NCI-H748 treated with DMSO at 0.1 percent for 48 hours (cell line): Measurements from ENCODE around the gene WNT6.

Experiments used
- DNase-seq: peaks from one replicate; lab custom pipeline; 2025; lab: John Stamatoyannopoulos, UW

WNT6 gene

DNA sequence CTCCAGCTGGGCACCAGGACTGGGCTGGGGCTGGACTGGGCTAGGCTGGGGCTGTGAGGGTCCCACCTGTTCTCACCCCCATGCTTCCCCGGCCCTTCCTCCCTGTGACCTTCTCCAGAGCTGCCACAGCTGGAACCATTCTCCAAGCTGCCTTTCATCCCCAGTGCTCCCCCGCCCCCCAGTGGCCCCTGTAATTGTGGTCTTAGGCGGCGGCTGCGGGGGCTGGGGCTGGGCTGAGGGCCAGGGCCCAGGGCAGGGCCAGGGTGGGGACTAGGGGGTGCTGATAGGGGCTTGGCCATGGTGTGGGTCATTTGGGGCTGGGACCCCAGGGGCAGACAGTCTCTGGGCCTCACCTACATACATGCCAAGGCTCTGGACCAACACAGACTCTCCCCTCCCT lies 18.3 kb downstream of the WNT6 start:
- DNase-seq: no peak

DNA sequence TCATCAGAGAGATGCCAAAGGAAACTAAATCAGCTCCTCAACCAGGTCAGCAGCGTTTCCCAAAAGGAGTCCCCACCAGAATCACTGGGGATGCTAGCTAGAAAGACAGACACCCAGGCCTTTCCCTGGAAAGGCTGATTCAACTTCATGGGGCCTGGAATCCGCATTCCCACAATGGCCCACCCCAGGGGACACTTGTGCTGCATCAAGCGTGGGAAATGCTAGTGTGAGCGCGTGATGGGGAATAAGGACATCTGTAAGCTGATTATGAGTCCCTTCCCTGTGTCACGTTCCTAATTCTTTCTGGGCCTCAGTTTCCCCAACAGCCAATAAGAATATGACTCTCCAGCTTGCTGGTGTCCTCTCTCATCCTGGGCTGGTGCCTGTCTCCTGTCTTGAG lies 18.9 kb downstream of the WNT6 start:
- no peak for DNase-seq

DNA sequence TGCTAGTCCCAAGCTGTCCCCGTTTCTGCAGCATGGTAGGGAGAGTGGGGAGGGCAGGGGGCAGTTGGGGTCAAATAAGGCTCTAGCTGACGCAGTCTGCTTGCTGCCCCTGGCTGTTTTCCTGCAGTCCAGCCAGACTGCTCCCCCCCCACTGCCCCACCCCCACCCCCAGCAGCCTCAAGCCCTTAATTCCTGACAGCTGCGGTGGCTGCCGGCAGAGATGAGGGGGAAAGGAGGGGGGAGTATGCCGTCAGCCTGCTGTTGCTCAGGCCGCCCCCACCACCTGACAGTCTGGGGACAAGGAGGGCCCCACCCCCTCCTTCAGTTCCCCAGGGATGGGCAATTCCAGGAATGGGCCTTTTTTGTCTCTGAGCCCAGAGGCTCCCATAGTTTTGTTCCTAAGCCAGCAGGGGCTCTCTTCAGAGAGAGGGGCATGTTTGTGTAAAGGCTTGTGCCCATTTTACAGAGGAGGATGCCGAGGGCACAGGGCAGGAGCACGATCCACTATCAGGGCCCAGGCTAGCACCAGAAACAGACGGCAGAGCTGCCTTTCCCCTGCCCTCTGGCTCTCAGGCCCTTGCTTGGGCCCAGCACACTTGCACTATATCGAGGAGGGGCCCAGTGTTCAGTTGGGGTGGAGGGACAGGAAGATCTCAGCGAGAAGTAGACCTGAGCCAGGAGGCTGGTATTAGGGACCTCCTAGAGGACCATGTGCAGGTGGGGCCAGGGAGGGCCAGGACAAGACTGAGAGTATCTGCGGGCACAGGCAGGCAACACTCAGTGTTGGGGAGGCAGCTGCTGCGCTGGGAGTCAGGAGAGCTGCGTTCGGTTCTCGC lies 19.5 kb downstream of the WNT6 start:
- no peak for DNase-seq

DNA sequence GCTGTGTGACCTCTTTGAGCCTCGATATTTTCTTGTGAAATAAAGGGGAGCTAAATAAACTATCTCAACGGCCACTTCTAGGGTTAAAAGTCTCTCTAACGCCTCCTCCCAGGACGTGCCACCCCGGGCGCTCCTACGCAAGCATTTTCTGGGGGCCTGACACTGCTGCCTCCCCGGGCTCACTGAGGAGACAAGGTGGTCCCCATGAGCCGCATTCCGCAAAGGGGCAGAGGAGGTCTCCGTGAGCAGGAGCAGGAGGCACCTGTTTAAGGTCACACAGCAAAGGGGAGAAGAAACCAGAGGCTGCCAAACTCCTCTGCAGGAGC lies 20.1 kb downstream of the WNT6 start:
- DNase-seq: no peak

DNA sequence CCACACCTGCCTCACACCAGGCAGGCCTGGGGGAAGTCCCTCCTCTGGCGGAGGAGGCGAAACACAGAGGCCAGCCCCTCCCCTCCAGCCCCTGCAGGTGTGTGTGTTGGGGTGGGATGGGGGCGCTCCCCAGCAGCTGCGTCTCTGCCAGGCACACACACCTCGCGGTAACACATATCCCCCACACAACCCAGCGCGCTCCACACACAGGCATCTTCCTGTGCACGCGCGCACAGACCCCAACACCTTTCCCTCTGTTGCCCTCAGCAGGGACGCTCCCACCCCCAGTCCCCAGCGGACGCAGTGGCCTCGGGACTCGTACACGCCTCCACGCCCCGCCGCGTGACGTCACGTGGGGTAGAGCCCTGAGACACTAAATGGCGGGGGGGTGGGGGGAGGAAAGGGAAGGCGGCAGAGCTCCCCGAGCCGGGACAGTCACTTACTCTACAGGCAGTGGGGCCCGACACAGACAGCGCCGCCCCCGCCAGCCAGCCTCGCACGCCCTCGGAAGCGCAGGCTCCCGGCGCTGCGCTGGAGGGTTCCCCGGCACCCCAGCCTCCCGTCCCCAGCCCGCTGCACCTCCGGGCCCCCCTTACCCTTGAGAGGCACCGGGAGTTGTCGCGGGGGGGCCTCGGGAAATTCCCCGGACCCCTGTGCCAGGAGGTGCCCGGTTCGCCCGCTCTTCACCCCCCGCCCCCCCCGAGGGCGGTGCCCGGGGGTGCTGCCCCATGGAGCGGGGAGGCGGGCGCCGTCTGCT lies 20.7 kb downstream of the WNT6 start, which contains the start of gene WNT10A:
TSS of gene WNT10A (plus strand) at position 751 of the 757 bp plus-strand sequence. CDS start 144 bp downstream, outside the sequence.
- DNase-seq: no peak

DNA sequence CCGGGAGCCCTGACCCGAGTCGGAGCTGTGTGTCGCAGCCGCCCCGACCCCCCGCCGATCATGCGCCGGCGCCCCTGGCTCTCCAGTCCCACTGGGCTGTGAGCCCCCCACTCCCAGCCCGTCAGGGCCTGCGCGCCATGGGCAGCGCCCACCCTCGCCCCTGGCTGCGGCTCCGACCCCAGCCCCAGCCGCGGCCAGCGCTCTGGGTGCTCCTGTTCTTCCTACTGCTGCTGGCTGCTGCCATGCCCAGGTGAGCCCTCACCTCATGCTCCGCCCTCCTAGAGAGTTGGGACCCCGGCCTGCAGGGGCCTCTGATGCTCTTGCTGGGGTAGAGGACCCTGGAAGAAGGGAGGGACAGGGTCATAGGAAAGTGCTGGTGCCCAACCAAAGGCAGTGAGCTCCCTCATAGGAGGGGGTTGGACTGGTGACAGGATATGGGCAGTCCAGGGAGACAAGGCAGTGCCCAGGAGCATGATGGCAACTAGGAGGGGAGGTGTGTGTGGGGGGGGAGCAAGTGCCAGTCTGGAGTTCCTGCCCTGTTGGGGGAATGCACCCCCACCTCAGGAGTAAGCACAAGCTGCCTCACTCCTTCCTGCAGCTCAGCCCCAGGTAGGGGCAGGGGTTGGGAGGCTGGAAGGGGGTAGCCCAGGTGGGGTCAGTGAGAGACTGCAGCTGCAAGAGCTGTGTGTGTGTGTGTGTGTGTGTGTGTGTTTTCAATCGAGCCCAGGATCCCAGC lies 21.4 kb downstream of the WNT6 start:
- no peak for DNase-seq

DNA sequence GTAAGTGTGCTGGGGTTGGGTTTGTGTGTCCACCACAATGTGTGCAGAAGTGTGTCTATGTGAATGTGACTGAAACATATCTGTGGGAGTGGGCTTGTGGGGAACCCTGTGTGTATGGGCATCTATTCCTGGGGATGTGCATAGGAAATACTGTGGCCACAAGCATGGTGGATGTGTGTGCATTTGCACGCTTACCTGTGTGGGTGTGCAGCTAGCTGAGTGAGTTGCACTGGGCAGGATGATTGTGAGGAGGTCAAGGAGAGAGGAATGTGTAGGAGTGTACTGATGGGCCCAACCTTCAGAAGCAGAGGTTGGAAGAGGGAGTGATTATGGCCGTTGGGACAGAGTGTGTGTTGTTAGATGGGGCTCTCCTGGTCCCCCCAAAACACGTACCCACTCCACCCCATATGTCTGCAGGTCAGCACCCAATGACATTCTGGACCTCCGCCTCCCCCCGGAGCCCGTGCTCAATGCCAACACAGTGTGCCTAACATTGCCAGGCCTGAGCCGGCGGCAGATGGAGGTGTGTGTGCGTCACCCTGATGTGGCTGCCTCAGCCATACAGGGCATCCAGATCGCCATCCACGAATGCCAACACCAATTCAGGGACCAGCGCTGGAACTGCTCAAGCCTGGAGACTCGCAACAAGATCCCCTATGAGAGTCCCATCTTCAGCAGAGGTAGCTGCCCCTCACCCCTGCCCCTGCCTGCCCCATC lies 22.3 kb downstream of the WNT6 start:
- no peak for DNase-seq

DNA sequence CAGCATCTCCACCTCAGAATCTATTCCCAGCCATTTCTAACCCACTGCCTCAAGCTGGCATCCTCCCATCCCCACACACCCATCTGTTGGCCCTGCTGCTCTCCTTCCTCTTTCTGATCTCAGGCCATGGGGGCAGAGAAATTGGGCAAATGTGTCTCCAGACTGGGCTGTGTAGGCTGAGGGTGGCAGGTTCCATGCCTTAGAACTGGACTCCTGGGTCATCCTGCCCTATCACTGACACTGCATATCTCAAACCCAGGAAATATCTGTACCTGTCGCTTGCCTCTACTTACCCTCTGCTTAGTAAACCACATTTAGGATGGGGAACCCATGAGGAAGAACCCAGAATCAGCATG lies 22.8 kb downstream of the WNT6 start:
- no peak for DNase-seq

DNA sequence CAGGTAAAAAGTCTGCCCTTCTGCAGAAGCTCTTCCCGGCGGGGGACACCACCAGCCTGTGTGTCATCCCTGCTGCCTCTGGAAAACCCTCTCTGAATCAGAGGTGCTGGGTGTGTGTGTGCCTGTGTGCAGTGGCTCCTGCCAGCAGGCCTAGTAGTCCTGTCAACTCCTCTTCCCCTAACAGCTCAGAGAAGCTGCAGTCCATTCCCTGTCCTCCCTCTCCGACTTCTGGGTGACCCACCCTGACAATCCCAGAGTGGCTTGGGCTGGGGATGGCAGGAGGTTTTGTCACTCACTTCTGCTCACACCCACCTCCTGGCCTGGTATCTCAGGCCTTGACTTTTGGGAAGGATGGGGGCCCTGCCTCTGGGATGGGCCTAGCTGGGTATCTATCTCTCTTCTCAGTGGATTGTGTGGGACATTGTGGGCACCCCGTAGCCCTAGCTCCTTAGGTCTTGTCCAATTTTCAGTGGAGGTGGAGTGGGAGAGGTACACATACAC lies 23.3 kb downstream of the WNT6 start:
- DNase-seq: no peak

DNA sequence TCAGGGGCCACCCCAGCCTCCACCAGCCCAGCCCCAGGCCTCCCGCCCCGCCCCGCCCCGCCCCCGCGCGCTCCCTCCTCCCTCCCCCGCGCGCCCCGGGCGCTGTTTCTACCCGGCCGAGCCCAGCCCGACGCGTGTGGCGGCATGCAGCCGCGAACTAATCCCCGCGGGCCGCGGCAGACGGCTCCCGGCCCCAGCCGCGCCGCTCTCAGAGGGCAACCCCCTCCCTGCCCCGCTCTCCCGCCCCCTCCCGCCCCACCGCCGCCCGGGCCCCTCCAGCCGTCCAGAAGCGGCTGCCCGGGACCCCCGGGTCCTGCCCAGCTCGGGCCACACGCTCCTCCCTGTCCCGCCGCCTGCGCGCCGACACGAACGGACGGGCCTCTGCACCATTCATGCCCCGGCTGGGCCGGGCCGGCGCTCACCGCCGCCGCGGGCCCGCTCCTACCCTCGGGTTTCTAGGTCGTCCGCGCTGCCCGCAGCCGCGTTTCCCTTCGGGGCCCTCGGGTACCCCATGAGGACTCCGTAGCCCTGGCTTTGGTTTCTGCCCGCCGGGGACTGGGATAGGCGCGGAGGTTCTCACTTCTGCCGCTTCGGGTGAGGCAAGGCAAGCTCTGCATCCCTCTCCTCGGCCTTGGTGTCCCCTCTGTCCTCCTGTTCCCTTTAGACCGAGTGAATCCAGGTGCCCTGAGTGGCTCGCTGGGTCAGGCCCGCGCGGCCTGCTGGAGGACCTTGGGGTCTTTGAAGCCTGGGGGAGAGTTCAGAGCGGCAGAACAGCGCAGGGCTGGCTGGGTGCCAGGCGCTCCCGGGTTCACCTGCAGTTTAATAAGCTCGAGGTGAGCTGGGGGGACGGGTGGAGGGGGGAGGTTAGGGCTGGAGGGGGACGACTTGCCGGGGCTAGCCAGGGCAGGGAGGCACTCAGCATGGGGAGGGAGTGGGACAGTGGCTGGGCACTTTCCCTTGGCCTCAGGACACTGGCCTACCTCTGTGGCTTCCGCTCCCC lies 24.2 kb downstream of the WNT6 start:
- no peak for DNase-seq

DNA sequence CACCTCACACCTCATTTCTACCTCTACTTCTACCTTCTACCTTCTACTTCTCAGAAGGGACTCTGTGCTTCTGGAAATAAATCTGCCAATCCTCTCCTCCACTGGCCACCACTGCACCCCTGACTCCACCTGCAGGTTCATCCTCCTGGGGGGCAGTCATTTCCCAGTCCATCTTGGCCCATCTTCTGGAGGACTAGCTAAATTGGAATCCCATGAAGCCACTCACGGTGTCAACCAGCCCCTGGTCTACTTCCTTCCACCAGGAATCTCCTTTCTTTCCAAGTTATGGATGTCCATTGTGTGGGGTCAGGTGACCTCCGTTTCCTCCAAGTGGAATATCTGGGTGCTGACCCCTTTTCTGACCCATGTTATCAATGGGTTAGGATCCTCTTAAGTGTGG lies 24.9 kb downstream of the WNT6 start:
- DNase-seq: no peak

DNA sequence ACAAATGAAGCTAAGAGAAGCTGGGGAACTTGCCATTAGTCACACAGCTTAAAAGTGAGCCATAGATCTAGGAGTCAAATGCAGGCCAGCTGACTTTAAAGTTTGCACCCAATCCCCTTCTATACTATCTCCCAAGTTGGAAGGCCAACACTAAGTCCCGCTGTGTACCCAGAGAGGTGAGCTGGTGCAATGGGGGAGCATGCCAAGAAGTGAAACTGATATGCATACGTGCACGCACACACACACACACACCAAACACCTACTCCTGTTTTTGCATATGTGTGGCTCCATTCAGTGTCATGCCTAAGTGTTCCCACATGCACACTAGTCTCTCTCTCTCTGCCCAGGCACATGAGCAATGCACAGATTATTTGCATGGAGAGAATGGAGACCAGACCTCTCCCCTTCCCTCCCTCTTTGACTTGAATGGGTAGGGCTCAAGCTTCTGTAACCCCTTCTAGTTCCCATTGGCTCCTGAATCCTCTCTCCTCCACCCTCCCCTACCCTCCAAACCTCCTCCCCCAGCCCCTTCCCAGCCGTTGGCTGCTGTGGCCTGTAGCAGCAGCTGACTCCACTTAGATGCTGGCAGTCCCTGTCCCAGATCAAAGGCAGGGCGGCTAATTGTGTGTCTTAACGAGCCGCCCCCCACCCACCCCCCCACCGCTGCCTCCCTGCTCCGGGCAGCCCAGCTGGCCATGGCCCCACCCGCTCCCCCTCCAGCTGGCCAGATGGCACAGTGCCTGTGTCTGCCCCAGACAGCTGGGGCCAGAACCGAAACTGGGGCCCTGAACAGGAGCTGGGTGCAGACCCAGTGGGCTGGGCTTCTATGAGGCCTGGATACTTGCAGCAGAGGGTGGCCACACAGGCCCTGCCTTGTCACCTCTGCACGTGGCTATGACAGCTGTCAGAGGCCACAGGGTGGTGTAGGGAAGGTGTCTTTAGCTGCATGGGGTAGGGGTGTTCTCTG lies 26.7 kb downstream of the WNT6 start:
- no peak for DNase-seq

DNA sequence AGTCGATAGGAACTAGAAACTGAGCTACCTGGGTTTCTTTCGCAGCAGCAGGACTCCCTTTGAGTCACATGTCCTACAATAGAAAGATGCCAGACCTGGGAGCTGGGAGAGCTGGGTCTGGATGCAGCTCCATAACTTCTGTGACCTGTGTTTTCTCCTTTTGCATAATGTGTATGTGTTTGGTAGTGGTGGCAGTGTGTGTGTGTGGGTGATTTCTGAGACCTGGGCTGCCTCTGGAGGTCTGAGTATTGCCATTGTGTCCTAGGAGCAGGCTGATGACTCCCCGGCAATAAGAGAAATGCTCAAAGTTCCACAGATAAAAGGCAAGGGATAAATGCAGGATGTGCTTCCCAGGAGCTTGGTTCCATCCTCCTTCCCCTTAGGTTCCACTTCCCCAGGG lies 27.5 kb downstream of the WNT6 start:
- no peak for DNase-seq

DNA sequence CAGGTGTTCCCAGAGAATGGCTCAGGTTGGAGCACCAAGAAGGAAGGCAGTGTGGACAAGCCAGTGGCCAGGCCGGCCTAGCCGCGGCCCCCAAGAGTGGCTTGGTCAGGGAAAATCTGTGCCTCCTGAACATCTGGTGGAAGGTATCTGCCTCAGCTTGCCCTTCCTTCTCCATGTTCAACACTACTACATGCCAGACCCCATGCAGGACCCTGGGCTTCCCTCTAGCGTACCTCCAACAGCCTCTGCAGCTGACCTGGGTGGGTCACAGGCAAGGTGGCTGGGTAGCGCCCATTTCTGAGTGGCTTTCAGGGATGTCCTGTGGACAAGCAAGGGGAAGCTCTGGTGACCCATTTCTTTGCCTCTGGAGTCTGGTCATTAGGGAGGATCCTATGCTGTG lies 28.7 kb downstream of the WNT6 start:
- DNase-seq: no peak

DNA sequence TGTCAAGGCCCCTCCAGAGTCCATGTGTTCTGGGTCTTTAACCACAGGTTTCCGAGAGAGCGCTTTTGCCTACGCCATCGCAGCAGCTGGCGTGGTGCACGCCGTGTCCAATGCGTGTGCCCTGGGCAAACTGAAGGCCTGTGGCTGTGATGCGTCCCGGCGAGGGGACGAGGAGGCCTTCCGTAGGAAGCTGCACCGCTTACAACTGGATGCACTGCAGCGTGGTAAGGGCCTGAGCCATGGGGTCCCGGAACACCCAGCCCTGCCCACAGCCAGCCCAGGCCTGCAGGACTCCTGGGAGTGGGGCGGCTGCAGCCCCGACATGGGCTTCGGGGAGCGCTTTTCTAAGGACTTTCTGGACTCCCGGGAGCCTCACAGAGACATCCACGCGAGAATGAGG lies 30.3 kb downstream of the WNT6 start:
- DNase-seq: no peak

DNA sequence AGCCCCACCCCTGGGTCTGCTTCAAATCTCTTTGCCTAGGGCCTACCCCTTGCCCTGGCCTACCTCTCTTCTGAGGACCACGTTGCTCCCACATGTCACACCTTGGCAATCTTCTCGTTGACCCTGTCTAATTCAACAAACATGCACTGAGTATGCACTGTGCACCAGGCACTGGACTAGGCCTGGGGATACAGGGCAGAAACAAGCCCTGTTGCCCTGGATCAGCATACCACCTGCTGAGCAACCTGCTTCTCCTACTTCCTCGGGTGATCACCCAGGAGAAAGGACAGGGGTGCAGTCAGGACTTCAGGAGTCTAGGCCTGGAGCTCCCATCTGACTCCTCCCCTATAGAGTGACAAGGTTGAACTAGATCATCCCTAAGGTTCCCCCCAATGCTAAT lies 30.8 kb downstream of the WNT6 start:
- no peak for DNase-seq

DNA sequence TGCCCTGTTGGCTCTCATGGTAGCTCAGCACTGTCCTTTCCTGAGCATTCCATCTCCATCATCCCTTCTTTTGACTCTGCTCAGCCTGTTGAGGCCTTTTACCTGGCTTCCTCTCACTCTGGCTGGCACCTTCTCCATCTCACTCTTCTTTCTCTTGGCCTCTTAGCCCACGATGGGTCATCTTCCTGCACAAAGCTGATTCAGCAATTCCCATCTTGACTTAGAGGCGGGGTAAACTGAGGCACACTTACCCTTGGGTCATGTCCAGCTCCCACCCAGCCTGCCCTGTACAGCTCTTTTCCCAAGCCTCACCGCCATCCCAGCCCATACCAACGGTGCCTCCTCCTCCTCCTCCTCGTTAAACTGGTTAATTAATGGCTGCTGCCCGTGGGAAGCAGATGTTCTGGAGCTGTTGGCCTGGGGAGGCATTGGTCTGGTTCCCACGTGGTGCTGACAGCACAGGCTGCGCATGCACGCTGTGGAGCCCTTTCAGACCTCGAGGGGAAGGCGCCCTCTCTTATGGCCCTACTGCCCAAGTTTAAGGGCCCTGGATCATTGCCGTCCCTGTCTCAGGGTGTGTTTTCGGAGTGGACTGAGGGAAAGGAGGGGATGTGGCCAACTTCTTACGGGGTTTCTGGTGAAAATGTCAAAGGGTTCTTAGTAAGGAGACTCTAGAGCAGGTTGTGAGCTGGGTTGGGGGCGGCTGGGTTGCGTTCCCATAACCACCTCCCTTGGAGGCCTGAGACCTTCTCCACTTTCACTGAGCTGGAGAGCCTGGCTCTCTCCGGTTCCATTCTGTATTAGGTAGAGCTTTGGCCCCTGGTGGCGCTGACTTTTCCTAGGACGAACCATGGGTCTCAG lies 31.9 kb downstream of the WNT6 start:
- DNase-seq: no peak

DNA sequence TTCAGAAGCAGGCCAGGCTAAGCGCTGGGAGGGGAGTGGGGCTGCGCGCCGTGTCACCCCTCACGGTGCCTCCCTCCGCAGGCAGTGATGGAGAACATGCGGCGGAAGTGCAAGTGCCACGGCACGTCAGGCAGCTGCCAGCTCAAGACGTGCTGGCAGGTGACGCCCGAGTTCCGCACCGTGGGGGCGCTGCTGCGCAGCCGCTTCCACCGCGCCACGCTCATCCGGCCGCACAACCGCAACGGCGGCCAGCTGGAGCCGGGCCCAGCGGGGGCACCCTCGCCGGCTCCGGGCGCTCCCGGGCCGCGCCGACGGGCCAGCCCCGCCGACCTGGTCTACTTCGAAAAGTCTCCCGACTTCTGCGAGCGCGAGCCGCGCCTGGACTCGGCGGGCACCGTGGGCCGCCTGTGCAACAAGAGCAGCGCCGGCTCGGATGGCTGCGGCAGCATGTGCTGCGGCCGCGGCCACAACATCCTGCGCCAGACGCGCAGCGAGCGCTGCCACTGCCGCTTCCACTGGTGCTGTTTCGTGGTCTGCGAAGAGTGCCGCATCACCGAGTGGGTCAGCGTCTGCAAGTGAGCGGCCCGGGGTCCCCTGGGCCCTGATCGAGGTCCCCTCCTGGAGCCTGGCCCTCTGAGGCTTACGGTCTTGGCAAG lies 33.2 kb downstream of the WNT6 start:
- peak; percentile 62 for DNase-seq
